ENCODE data around the gene HNF1B.
A peak's percentile ranks its signal among the peaks of the same experiment; 100 is the strongest.
"Not testable (repeated sequence)": the region's sequence is repeated elsewhere in the genome, so short reads cannot be mapped to it uniquely, and the experiment has no call there.

Gene HNF1B

GRCh38 chr17:37694734-37695133 lies 50.1 kb downstream of the HNF1B start:
- ChIA-PET CTCF (interaction anchor here (1.4 to 1.8 kb wide), 2 partner anchors 9 to 33 kb away, joined by 3 to 6 read pairs; no protein-coding TSS in a partner anchor), POLR2A (interaction anchor here (0.6 kb wide), 1 partner anchor 28 kb away, joined by 3 read pairs; no protein-coding TSS in a partner anchor)
- no peak overlapping the region for H3K27ac ChIP-seq (ENCODE audit: insufficient read depth in 1 of 2, low read depth in 1 of 2, low read length in 2 of 2, poor library complexity in 1 of 2, severe bottlenecking in 2 of 2)
- H3K27me3 ChIP-seq (replicated peaks in 2 of 5; ENCODE audit: control insufficient read depth in 4 of 5, insufficient read depth in 5 of 5, low read length in 4 of 5) = peaks cover 0 to 3% (median 0%) of the 10 kb centered on the region in 5 experiments
- WGBS (ENCODE audit: insufficient coverage) = 100% methylated on average over 1 of the region's 3 CpGs
- peaks cover 0 to 3% (median 0%) of the 10 kb centered on the region in 4 experiments for H3K4me1 ChIP-seq (ENCODE audit: control extremely low read depth in 1 of 4, control insufficient read depth in 4 of 4, insufficient read depth in 4 of 4, low read length in 3 of 4)
- H3K4me3 ChIP-seq (ENCODE audit: control insufficient read depth in 1 of 7, extremely low read depth in 1 of 7, insufficient read depth in 4 of 7, low read depth in 2 of 7, low read length in 6 of 7) = no peak overlapping the region
- no peaks in the 10 kb centered on the region for H3K36me3 ChIP-seq (ENCODE audit: control insufficient read depth in 4 of 4, insufficient read depth in 4 of 4, low read length in 3 of 4)
- peaks cover 0 to 4% (median 0%) of the 10 kb centered on the region in 5 experiments for H3K9me3 ChIP-seq (ENCODE audit: control extremely low read depth in 1 of 5, control insufficient read depth in 4 of 5, insufficient read depth in 2 of 5, low read depth in 1 of 5, low read length in 4 of 5)
- DNase-seq = no peak

GRCh38 chr17:37693328-37693727 lies 51.5 kb downstream of the HNF1B start:
- 95% methylated on average over 4 of the region's 5 CpGs for WGBS (ENCODE audit: insufficient coverage)

GRCh38 chr17:37691807-37692206 lies 53.1 kb downstream of the HNF1B start:
- Histone ChIP-seq H3K4me3 (ENCODE audit: control insufficient read depth in 1 of 7, extremely low read depth in 1 of 7, insufficient read depth in 4 of 7, low read depth in 2 of 7, low read length in 6 of 7) (no peak overlapping the region), H3K4me1 (ENCODE audit: control extremely low read depth in 1 of 4, control insufficient read depth in 4 of 4, insufficient read depth in 4 of 4, low read length in 3 of 4) (peaks cover 0 to 3% (median 0%) of the 10 kb centered on the region in 4 experiments), H3K9me3 (ENCODE audit: control extremely low read depth in 1 of 5, control insufficient read depth in 4 of 5, insufficient read depth in 2 of 5, low read depth in 1 of 5, low read length in 4 of 5) (peaks cover 0 to 4% (median 0%) of the 10 kb centered on the region in 5 experiments), H3K36me3 (ENCODE audit: control insufficient read depth in 4 of 4, insufficient read depth in 4 of 4, low read length in 3 of 4) (no peaks in the 10 kb centered on the region), H3K27ac (ENCODE audit: insufficient read depth in 1 of 2, low read depth in 1 of 2, low read length in 2 of 2, poor library complexity in 1 of 2, severe bottlenecking in 2 of 2) (no peak overlapping the region), H3K27me3 (replicated peaks in 2 of 5; ENCODE audit: control insufficient read depth in 4 of 5, insufficient read depth in 5 of 5, low read length in 4 of 5) (peaks cover 0 to 6% (median 0%) of the 10 kb centered on the region in 5 experiments)
- peak in 1 of 3 donors; percentile 7 for DNase-seq
- ChIA-PET POLR2A (no interaction called here), CTCF (interaction anchor here (1.9 kb wide), 1 partner anchor 9 kb away, joined by 7 read pairs; no protein-coding TSS in a partner anchor)
- WGBS (ENCODE audit: insufficient coverage) = 96% methylated on average over 5 of the region's 6 CpGs

More at GRCh38 chr17:37693328-37693727, 51.5 kb downstream of the HNF1B start:
- H3K27ac ChIP-seq (ENCODE audit: insufficient read depth in 1 of 2, low read depth in 1 of 2, low read length in 2 of 2, poor library complexity in 1 of 2, severe bottlenecking in 2 of 2) = no peak overlapping the region
- H3K36me3 ChIP-seq (ENCODE audit: control insufficient read depth in 4 of 4, insufficient read depth in 4 of 4, low read length in 3 of 4) = no peaks in the 10 kb centered on the region
- H3K4me3 ChIP-seq (ENCODE audit: control insufficient read depth in 1 of 7, extremely low read depth in 1 of 7, insufficient read depth in 4 of 7, low read depth in 2 of 7, low read length in 6 of 7) = no peak overlapping the region
- H3K27me3 ChIP-seq (replicated peaks in 2 of 5; ENCODE audit: control insufficient read depth in 4 of 5, insufficient read depth in 5 of 5, low read length in 4 of 5) = peaks cover 0 to 3% (median 0%) of the 10 kb centered on the region in 5 experiments
- H3K4me1 ChIP-seq (ENCODE audit: control extremely low read depth in 1 of 4, control insufficient read depth in 4 of 4, insufficient read depth in 4 of 4, low read length in 3 of 4) = peaks cover 0 to 3% (median 0%) of the 10 kb centered on the region in 4 experiments
- CTCF ChIA-PET = no interaction called here
- H3K9me3 ChIP-seq (ENCODE audit: control extremely low read depth in 1 of 5, control insufficient read depth in 4 of 5, insufficient read depth in 2 of 5, low read depth in 1 of 5, low read length in 4 of 5) = peaks cover 0 to 4% (median 0%) of the 10 kb centered on the region in 5 experiments
- DNase-seq = no peak
- POLR2A ChIA-PET = no interaction called here

- 96% methylated on average over 6 of the region's 7 CpGs for WGBS (ENCODE audit: insufficient coverage)
- Histone ChIP-seq H3K4me1 (ENCODE audit: control extremely low read depth in 1 of 4, control insufficient read depth in 4 of 4, insufficient read depth in 4 of 4, low read length in 3 of 4) (peaks cover 0 to 3% (median 0%) of the 10 kb centered on the region in 4 experiments), H3K36me3 (ENCODE audit: control insufficient read depth in 4 of 4, insufficient read depth in 4 of 4, low read length in 3 of 4) (no peaks in the 10 kb centered on the region), H3K9me3 (ENCODE audit: control extremely low read depth in 1 of 5, control insufficient read depth in 4 of 5, insufficient read depth in 2 of 5, low read depth in 1 of 5, low read length in 4 of 5) (no peaks in the 10 kb centered on the region), H3K27ac (ENCODE audit: insufficient read depth in 1 of 2, low read depth in 1 of 2, low read length in 2 of 2, poor library complexity in 1 of 2, severe bottlenecking in 2 of 2) (no peak overlapping the region), H3K27me3 (replicated peaks in 2 of 5; ENCODE audit: control insufficient read depth in 4 of 5, insufficient read depth in 5 of 5, low read length in 4 of 5) (peaks cover 0 to 6% (median 0%) of the 10 kb centered on the region in 5 experiments), H3K4me3 (ENCODE audit: control insufficient read depth in 1 of 7, extremely low read depth in 1 of 7, insufficient read depth in 4 of 7, low read depth in 2 of 7, low read length in 6 of 7) (no peak overlapping the region)
- no peak for DNase-seq
- ChIA-PET CTCF (no interaction called here), POLR2A (no interaction called here)
These were observed 55.5 kb downstream of the HNF1B start for GRCh38 chr17:37689317-37689716.

GRCh38 chr17:37683454-37683984 lies 61.3 kb downstream of the HNF1B start:
- 93% methylated on average over 6 of the region's 9 CpGs for WGBS (ENCODE audit: insufficient coverage)
- H3K27me3 ChIP-seq (replicated peaks in 2 of 5; ENCODE audit: control insufficient read depth in 4 of 5, insufficient read depth in 5 of 5, low read length in 4 of 5) = peaks cover 0 to 3% (median 0%) of the 10 kb centered on the region in 5 experiments
- H3K9me3 ChIP-seq (ENCODE audit: control extremely low read depth in 1 of 5, control insufficient read depth in 4 of 5, insufficient read depth in 2 of 5, low read depth in 1 of 5, low read length in 4 of 5) = peaks cover 0 to 4% (median 0%) of the 10 kb centered on the region in 5 experiments
- DNase-seq = no peak
- H3K4me1 ChIP-seq (ENCODE audit: control extremely low read depth in 1 of 4, control insufficient read depth in 4 of 4, insufficient read depth in 4 of 4, low read length in 3 of 4) = no peaks in the 10 kb centered on the region
- ChIA-PET CTCF (interaction anchor here (0.8 to 1.4 kb wide), 2 partner anchors 17 to 33 kb away, joined by 3 read pairs; no protein-coding TSS in a partner anchor), POLR2A (no interaction called here)
- no peak overlapping the region for H3K27ac ChIP-seq (ENCODE audit: insufficient read depth in 1 of 2, low read depth in 1 of 2, low read length in 2 of 2, poor library complexity in 1 of 2, severe bottlenecking in 2 of 2)
- H3K36me3 ChIP-seq (ENCODE audit: control insufficient read depth in 4 of 4, insufficient read depth in 4 of 4, low read length in 3 of 4) = no peaks in the 10 kb centered on the region
- H3K4me3 ChIP-seq (ENCODE audit: control insufficient read depth in 1 of 7, extremely low read depth in 1 of 7, insufficient read depth in 4 of 7, low read depth in 2 of 7, low read length in 6 of 7) = no peak overlapping the region

- Histone ChIP-seq H3K4me1 (ENCODE audit: control extremely low read depth in 1 of 4, control insufficient read depth in 4 of 4, insufficient read depth in 4 of 4, low read length in 3 of 4) (peaks cover 0 to 2% (median under 1%) of the 10 kb centered on the region in 4 experiments), H3K4me3 (ENCODE audit: control insufficient read depth in 1 of 7, extremely low read depth in 1 of 7, insufficient read depth in 4 of 7, low read depth in 2 of 7, low read length in 6 of 7) (no peak overlapping the region), H3K27me3 (replicated peaks in 2 of 5; ENCODE audit: control insufficient read depth in 4 of 5, insufficient read depth in 5 of 5, low read length in 4 of 5) (no peaks in the 10 kb centered on the region), H3K9me3 (ENCODE audit: control extremely low read depth in 1 of 5, control insufficient read depth in 4 of 5, insufficient read depth in 2 of 5, low read depth in 1 of 5, low read length in 4 of 5) (peaks cover 0 to 5% (median 0%) of the 10 kb centered on the region in 5 experiments), H3K36me3 (ENCODE audit: control insufficient read depth in 4 of 4, insufficient read depth in 4 of 4, low read length in 3 of 4) (no peaks in the 10 kb centered on the region), H3K27ac (ENCODE audit: insufficient read depth in 1 of 2, low read depth in 1 of 2, low read length in 2 of 2, poor library complexity in 1 of 2, severe bottlenecking in 2 of 2) (no peak overlapping the region)
- 90% methylated on average over 2 of the region's 3 CpGs for WGBS (ENCODE audit: insufficient coverage)
- CTCF ChIA-PET = no interaction called here
- POLR2A ChIA-PET = no interaction called here
- no peak for DNase-seq
These were observed 62.9 kb downstream of the HNF1B start for GRCh38 chr17:37682007-37682406.

GRCh38 chr17:37679995-37680394 lies 64.9 kb downstream of the HNF1B start:
- H3K27ac ChIP-seq (ENCODE audit: insufficient read depth in 1 of 2, low read depth in 1 of 2, low read length in 2 of 2, poor library complexity in 1 of 2, severe bottlenecking in 2 of 2); H3K9me3 ChIP-seq (ENCODE audit: control extremely low read depth in 1 of 5, control insufficient read depth in 4 of 5, insufficient read depth in 2 of 5, low read depth in 1 of 5, low read length in 4 of 5); POLR2A ChIA-PET; H3K36me3 ChIP-seq (ENCODE audit: control insufficient read depth in 4 of 4, insufficient read depth in 4 of 4, low read length in 3 of 4); DNase-seq; H3K27me3 ChIP-seq (replicated peaks in 2 of 5; ENCODE audit: control insufficient read depth in 4 of 5, insufficient read depth in 5 of 5, low read length in 4 of 5); CTCF ChIA-PET; H3K4me3 ChIP-seq (ENCODE audit: control insufficient read depth in 1 of 7, extremely low read depth in 1 of 7, insufficient read depth in 4 of 7, low read depth in 2 of 7, low read length in 6 of 7): not testable (repeated sequence)
- peaks cover 10 to 18% (median 15%) of the 10 kb centered on the region in 4 experiments for H3K4me1 ChIP-seq (ENCODE audit: control extremely low read depth in 1 of 4, control insufficient read depth in 4 of 4, insufficient read depth in 4 of 4, low read length in 3 of 4)
- WGBS (ENCODE audit: insufficient coverage) = no CpG with 5 or more reads among the region's 2 CpGs
